Measurements from ENCODE around the gene MPPE1. TPM values are rescaled to one million over a fixed set of nuclear protein-coding genes. Genes with fewer than 3 reads are reported as not detected.

Gene MPPE1
- total and polyA plus RNA-seq, 2 experiments from 2014 or later, result 45.5 to 59.3 TPM

DNA sequence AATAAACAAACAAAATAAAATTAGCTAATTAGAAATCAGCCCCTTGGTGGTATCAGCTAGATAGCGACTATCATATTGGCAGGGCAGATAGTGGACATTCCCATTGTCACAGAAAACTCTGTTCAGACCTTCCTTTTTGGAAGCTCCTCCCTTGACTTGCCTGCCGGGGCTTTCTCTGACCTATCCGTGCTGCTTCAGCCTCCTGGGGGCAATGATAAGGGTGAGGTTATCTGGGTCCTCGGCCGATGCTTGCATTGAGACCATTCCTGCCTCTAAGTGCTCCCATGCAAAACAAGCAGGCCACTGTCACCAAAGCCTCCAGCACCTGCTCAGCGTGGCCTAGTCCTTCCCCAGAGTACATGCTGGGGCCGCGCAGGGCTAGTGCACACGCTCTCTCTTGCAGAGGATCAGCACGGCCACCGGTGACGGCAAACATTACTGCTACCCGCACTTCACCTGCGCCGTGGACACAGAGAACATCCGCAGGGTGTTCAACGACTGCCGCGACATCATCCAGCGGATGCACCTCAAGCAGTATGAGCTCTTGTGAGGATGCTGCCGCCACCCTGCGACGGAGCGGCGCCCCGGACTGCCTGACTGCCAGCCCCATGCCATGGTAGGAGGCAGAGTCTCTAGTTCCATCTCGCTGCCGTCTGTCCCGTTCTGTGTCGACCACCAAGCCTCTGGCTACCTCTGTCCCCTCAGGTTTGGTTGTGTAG lies 27.4 kb downstream of the MPPE1 start:
- WGBS (ENCODE audit: low lambda C conversion rate, missing lambda C conversion rate), result 92% methylated on average over 28 of the region's 30 CpGs
- no peak overlapping the region for H2AFZ ChIP-seq
- H3K79me2 ChIP-seq, result no peaks in the 10 kb centered on the region
- no peak overlapping the region for H3K27ac ChIP-seq
- no peaks in the 10 kb centered on the region for H3K36me3 ChIP-seq (replicated peaks; ENCODE audit: insufficient read depth, low read depth)
- no peak overlapping the region for H3K4me3 ChIP-seq
- no peak for DNase-seq (ENCODE audit: low spot score)
- TF ChIP-seq EZH2phosphoT487 (IDR thresholded peaks at IDR 0.05; ENCODE audit: low read depth, severe bottlenecking, unreplicated experiment) (no peak), EZH2 (IDR thresholded peaks at IDR 0.05; ENCODE audit: borderline replicate concordance) (no peak)
- TF ChIP-seq, protein P1, sequence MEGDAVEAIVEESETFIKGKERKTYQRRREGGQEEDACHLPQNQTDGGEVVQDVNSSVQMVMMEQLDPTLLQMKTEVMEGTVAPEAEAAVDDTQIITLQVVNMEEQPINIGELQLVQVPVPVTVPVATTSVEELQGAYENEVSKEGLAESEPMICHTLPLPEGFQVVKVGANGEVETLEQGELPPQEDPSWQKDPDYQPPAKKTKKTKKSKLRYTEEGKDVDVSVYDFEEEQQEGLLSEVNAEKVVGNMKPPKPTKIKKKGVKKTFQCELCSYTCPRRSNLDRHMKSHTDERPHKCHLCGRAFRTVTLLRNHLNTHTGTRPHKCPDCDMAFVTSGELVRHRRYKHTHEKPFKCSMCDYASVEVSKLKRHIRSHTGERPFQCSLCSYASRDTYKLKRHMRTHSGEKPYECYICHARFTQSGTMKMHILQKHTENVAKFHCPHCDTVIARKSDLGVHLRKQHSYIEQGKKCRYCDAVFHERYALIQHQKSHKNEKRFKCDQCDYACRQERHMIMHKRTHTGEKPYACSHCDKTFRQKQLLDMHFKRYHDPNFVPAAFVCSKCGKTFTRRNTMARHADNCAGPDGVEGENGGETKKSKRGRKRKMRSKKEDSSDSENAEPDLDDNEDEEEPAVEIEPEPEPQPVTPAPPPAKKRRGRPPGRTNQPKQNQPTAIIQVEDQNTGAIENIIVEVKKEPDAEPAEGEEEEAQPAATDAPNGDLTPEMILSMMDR (IDR thresholded peaks at IDR 0.05; ENCODE audit: poor library complexity), result no peak
- H3K4me1 ChIP-seq (ENCODE audit: insufficient read depth), result peaks cover 7% of the 10 kb centered on the region
- H4K20me1 ChIP-seq (ENCODE audit: insufficient read depth, poor library complexity, severe bottlenecking), result no peaks in the 10 kb centered on the region
- no peaks in the 10 kb centered on the region for H3K9me2 ChIP-seq (replicated peaks; ENCODE audit: insufficient read depth)
- H3K4me2 ChIP-seq, result no peak overlapping the region
- H3K9me3 ChIP-seq (ENCODE audit: low read depth), result no peaks in the 10 kb centered on the region
- no peaks in the 10 kb centered on the region for H3K27me3 ChIP-seq

- no peak for DNase-seq (ENCODE audit: low spot score)
- Histone ChIP-seq H3K36me3 (replicated peaks; ENCODE audit: insufficient read depth, low read depth) (no peaks in the 10 kb centered on the region), H3K9me2 (replicated peaks; ENCODE audit: insufficient read depth) (no peaks in the 10 kb centered on the region), H3K27ac (no peak overlapping the region), H3K4me2 (no peak overlapping the region), H4K20me1 (ENCODE audit: insufficient read depth, poor library complexity, severe bottlenecking) (no peaks in the 10 kb centered on the region), H3K9me3 (ENCODE audit: low read depth) (no peaks in the 10 kb centered on the region), H3K79me2 (no peaks in the 10 kb centered on the region), H3K27me3 (no peaks in the 10 kb centered on the region), H2AFZ (no peak overlapping the region), H3K4me3 (no peak overlapping the region), H3K4me1 (ENCODE audit: insufficient read depth) (peaks cover 3% of the 10 kb centered on the region)
- 95% methylated on average over 10 of the region's 10 CpGs for WGBS (ENCODE audit: low lambda C conversion rate, missing lambda C conversion rate)
- TF ChIP-seq EZH2phosphoT487 (IDR thresholded peaks at IDR 0.05; ENCODE audit: low read depth, severe bottlenecking, unreplicated experiment) (no peak), EZH2 (IDR thresholded peaks at IDR 0.05; ENCODE audit: borderline replicate concordance) (no peak)
Measured at GRCh38 chr18:11877497-11878135, 30.5 kb downstream of the MPPE1 start.

DNA sequence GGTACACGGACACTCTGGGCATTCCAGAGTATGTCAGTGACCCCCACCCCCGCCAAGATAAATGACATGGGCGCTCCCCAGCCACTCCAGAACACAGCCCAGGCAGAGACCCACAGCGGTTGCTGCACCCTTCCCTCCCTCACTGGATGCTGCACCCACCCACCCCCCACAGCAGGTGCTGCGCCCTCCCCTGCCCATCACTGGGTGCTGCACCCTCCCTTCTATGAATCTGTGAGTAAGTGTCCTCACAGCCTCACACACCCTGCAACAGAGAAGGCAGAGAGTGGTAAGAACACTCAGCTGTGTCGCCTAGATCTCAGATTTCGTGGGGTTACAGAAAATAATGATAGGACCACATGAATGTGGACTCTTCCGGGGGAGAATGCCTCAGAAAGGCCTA lies 33.4 kb downstream of the MPPE1 start:
- DNase-seq (ENCODE audit: low spot score), result no peak
- no peak overlapping the region for H3K27ac ChIP-seq
- no peaks in the 10 kb centered on the region for H3K4me1 ChIP-seq (ENCODE audit: insufficient read depth)
- no peaks in the 10 kb centered on the region for H4K20me1 ChIP-seq (ENCODE audit: insufficient read depth, poor library complexity, severe bottlenecking)
- TF ChIP-seq EZH2 (IDR thresholded peaks at IDR 0.05; ENCODE audit: borderline replicate concordance) (no peak), EZH2phosphoT487 (IDR thresholded peaks at IDR 0.05; ENCODE audit: low read depth, severe bottlenecking, unreplicated experiment) (no peak)
- no peaks in the 10 kb centered on the region for H3K36me3 ChIP-seq (replicated peaks; ENCODE audit: insufficient read depth, low read depth)
- no peak overlapping the region for H3K4me2 ChIP-seq
- no peak overlapping the region for H2AFZ ChIP-seq
- H3K9me3 ChIP-seq (ENCODE audit: low read depth), result no peaks in the 10 kb centered on the region
- 89% methylated on average over 6 of the region's 8 CpGs for WGBS (ENCODE audit: low lambda C conversion rate, missing lambda C conversion rate)
- no peaks in the 10 kb centered on the region for H3K79me2 ChIP-seq
- H3K27me3 ChIP-seq, result no peaks in the 10 kb centered on the region
- H3K4me3 ChIP-seq, result no peak overlapping the region
- H3K9me2 ChIP-seq (replicated peaks; ENCODE audit: insufficient read depth), result no peaks in the 10 kb centered on the region

DNA sequence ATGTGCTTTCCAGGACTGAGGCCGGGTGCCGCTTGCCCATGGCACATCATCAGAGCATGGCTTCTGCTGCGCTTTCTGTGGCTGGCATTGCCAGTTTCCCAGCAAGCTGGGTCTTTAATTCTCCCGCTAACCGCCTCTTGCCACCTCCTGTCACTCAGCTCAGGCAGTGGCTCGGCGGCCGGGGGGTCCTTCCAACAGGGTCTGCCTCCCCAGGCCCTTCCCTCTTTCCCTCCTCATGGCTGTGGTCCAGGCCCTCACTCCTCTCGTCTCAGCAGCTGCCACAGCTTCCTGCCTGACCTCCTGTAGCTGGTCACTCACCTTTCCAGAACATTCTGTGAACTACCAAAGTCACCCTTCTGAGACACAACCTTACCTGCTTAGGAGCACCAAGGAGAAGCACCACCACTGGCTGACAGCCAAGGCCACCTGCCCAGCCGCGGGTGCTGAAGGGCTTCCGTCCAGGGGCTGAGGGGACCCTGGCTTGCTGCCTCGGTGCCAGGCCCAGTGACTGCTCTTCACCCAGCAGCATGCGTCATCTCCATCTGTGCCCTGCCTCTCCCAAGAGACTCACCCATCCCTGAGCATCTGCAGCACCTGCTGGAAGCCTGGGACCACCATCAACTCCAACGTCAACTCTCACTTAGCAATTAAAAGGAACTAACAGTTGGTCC lies 34.3 kb downstream of the MPPE1 start:
- no peak overlapping the region for H3K4me3 ChIP-seq
- DNase-seq (ENCODE audit: low spot score), result no peak
- 92% methylated on average over 15 of the region's 15 CpGs for WGBS (ENCODE audit: low lambda C conversion rate, missing lambda C conversion rate)

More for the DNA sequence above, 34.3 kb downstream of the MPPE1 start:
- Histone ChIP-seq H3K4me1 (ENCODE audit: insufficient read depth) (no peaks in the 10 kb centered on the region), H3K79me2 (no peaks in the 10 kb centered on the region), H3K9me2 (replicated peaks; ENCODE audit: insufficient read depth) (no peaks in the 10 kb centered on the region), H4K20me1 (ENCODE audit: insufficient read depth, poor library complexity, severe bottlenecking) (no peaks in the 10 kb centered on the region), H3K4me2 (no peak overlapping the region), H3K9me3 (ENCODE audit: low read depth) (no peaks in the 10 kb centered on the region), H3K27me3 (no peaks in the 10 kb centered on the region), H3K27ac (no peak overlapping the region), H3K36me3 (replicated peaks; ENCODE audit: insufficient read depth, low read depth) (no peaks in the 10 kb centered on the region), H2AFZ (no peak overlapping the region)
- TF ChIP-seq EZH2phosphoT487 (IDR thresholded peaks at IDR 0.05; ENCODE audit: low read depth, severe bottlenecking, unreplicated experiment), result no peak
- TF ChIP-seq, protein P1 (IDR thresholded peaks at IDR 0.05; ENCODE audit: poor library complexity), result no peak
- no peak for TF ChIP-seq EZH2 (IDR thresholded peaks at IDR 0.05; ENCODE audit: borderline replicate concordance)

Data from hepatocyte (in vitro differentiated cells).